ENCODE results near the gene C10orf105. TPM values are rescaled to one million over a fixed set of nuclear protein-coding genes. Genes with fewer than 3 reads are reported as not detected.
A peak's percentile ranks its signal among the peaks of the same experiment; 100 is the strongest.

C10orf105 gene
- total and polyA plus RNA-seq, 4 experiments from 2014 or later, result 0.07 to 0.12 (median 0.09) TPM

GRCh38 chr10:71743866-71744265 is 24.3 kb upstream of the C10orf105 start:
- DNase-seq, result no peak
- ChIA-PET CTCF (ENCODE audit: partially characterized antibody) (interaction anchor here (1.0 to 10.0 kb wide), 10 partner anchors 8 to 47 kb away, joined by 3 to 64 read pairs (median 4); partner anchors contain the start of gene VSIR), POLR2A (ENCODE audit: partially characterized antibody) (interaction anchor here (1.5 to 26.4 kb wide), 5 partner anchors 8 to 50 kb away, joined by 3 to 1191 read pairs (median 164); partner anchors contain the start of genes C10orf105 and VSIR)
- no peaks in the 10 kb centered on the region for H3K27me3 ChIP-seq (ENCODE audit: insufficient read depth, low read length)
- H3K36me3 Mint-ChIP-seq, result peaks cover 4 to 7% of the 10 kb centered on the region in 2 donors
- H3K4me1 Mint-ChIP-seq, result peaks cover 78 to 100% (median 95%) of the 10 kb centered on the region in 4 donors
- H3K4me3 Mint-ChIP-seq, result peak overlapping the region in 5 of 8 donors; percentile 71 to 90 (median 82)
- H3K9me3 ChIP-seq (ENCODE audit: control insufficient read depth in 1 of 2, low read length in 2 of 2), result no peaks in the 10 kb centered on the region
- H3K36me3 ChIP-seq (ENCODE audit: insufficient read depth, low read length), result no peaks in the 10 kb centered on the region
- no peaks in the 10 kb centered on the region for H3K9me3 Mint-ChIP-seq
- no peak overlapping the region for H3K4me3 ChIP-seq (ENCODE audit: low read length in 2 of 2)
- H3K27ac Mint-ChIP-seq, result peak overlapping the region; percentile 72 to 99 (median 94)
- no peaks in the 10 kb centered on the region for H3K27me3 Mint-ChIP-seq
- intact Hi-C loops (cut with micrococcal nuclease), result loop anchor here (10.0 kb wide), 1 partner anchor 341 kb away; the partner anchor contains the start of gene SPOCK2
- peak overlapping the region; percentile 43 for H3K27ac ChIP-seq (ENCODE audit: low read depth, low read length)
- H3K4me1 ChIP-seq (ENCODE audit: insufficient read depth, low read length), result peaks cover 100% of the 10 kb centered on the region

DNA sequence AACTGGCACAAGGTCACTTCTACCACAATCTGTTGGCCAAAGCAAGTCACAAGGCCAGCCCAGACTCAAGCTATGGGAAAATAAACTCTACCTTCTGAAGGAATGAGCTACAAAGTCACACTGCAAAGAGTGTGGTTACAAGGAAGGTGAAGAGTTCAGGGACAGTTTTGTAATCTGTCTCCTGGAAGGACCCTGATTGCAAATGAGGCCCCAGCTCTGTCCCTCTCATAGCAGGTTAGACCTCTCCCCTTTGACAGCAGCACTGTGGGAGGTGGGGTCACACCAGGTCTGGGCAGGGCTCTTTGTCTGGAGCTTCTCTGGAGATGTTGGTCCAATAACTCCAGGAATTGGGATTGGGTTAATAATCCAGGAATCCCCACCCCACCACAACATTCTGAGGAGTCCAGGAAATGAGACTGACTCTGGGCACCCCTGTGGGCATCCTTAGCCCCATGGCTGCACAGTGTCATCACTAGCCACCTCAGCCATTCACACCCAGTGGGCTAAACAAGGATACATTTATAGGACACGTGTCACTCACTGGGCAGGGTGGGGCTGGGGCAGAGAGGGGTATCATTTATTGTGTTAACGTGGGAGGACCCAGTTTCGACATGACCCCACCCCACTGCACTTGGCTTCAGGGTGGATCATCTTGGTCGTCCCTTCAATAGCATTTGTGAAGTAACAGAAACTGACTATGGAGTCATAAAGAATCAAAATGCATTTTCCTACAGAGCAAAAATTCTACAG is 23.7 kb upstream of the C10orf105 start:
- H3K36me3 ChIP-seq (ENCODE audit: insufficient read depth, low read length), result no peaks in the 10 kb centered on the region
- peak overlapping the region; percentile 41 to 45 for H3K4me3 ChIP-seq (ENCODE audit: low read length in 2 of 2)
- H3K4me1 ChIP-seq (ENCODE audit: insufficient read depth, low read length), result peaks cover 100% of the 10 kb centered on the region
- no peaks in the 10 kb centered on the region for H3K9me3 Mint-ChIP-seq
- no peaks in the 10 kb centered on the region for H3K27me3 ChIP-seq (ENCODE audit: insufficient read depth, low read length)
- intact Hi-C loops (cut with micrococcal nuclease), result loop anchor here (10.0 kb wide), 1 partner anchor 342 kb away; the partner anchor contains the start of gene SPOCK2
- peak overlapping the region; percentile 43 for H3K27ac ChIP-seq (ENCODE audit: low read depth, low read length)
- DNase-seq, result peak in 1 of 5 donors; percentile 42
- H3K36me3 Mint-ChIP-seq, result peaks cover 0 to 3% of the 10 kb centered on the region in 2 donors
- H3K4me1 Mint-ChIP-seq, result peaks cover 73 to 100% (median 92%) of the 10 kb centered on the region in 4 donors
- peak overlapping the region; percentile 92 to 99 (median 95) for H3K27ac Mint-ChIP-seq
- CTCF ChIA-PET (ENCODE audit: partially characterized antibody), result interaction anchor here (1.0 to 10.0 kb wide), 12 partner anchors 8 to 47 kb away, joined by 3 to 64 read pairs (median 4); partner anchors contain the start of gene VSIR
- no peaks in the 10 kb centered on the region for H3K27me3 Mint-ChIP-seq
- peak overlapping the region; percentile 36 to 90 (median 80) for H3K4me3 Mint-ChIP-seq
- no peaks in the 10 kb centered on the region for H3K9me3 ChIP-seq (ENCODE audit: control insufficient read depth in 1 of 2, low read length in 2 of 2)
- POLR2A ChIA-PET (ENCODE audit: partially characterized antibody), result interaction anchor here (0.8 to 26.4 kb wide), 6 partner anchors 9 to 554 kb away, joined by 3 to 1191 read pairs (median 92); partner anchors contain the start of genes C10orf105 and VSIR

- Histone ChIP-seq H3K27me3 (ENCODE audit: insufficient read depth, low read length) (no peaks in the 10 kb centered on the region), H3K4me1 (ENCODE audit: insufficient read depth, low read length) (peaks cover 100% of the 10 kb centered on the region), H3K27ac (ENCODE audit: low read depth, low read length) (peak overlapping the region; percentile 43), H3K9me3 (ENCODE audit: control insufficient read depth in 1 of 2, low read length in 2 of 2) (no peaks in the 10 kb centered on the region), H3K36me3 (ENCODE audit: insufficient read depth, low read length) (no peaks in the 10 kb centered on the region), H3K4me3 (ENCODE audit: low read length in 2 of 2) (peak overlapping the region; percentile 41 to 45)
- peak overlapping the region; percentile 71 to 90 (median 80) for H3K4me3 Mint-ChIP-seq
- ChIA-PET POLR2A (ENCODE audit: partially characterized antibody) (interaction anchor here (0.8 to 26.4 kb wide), 6 partner anchors 10 to 555 kb away, joined by 3 to 1191 read pairs (median 92); partner anchors contain the start of genes C10orf105 and VSIR), CTCF (ENCODE audit: partially characterized antibody) (interaction anchor here (1.0 to 10.0 kb wide), 14 partner anchors 7 to 46 kb away, joined by 3 to 64 read pairs (median 5); partner anchors contain the start of gene VSIR)
- H3K27me3 Mint-ChIP-seq, result no peaks in the 10 kb centered on the region
- intact Hi-C loops (cut with micrococcal nuclease), result loop anchor here (10.0 kb wide), 1 partner anchor 342 kb away; the partner anchor contains the start of gene SPOCK2
- H3K36me3 Mint-ChIP-seq, result peaks cover 0 to 3% of the 10 kb centered on the region in 2 donors
- peak overlapping the region; percentile 92 to 99 (median 95) for H3K27ac Mint-ChIP-seq
- peaks cover 77 to 100% (median 93%) of the 10 kb centered on the region in 4 donors for H3K4me1 Mint-ChIP-seq
- DNase-seq, result peak; percentile 22 to 64 (median 52)
- H3K9me3 Mint-ChIP-seq, result no peaks in the 10 kb centered on the region
These were observed 22.9 kb upstream of the C10orf105 start for GRCh38 chr10:71742301-71743088.

DNA sequence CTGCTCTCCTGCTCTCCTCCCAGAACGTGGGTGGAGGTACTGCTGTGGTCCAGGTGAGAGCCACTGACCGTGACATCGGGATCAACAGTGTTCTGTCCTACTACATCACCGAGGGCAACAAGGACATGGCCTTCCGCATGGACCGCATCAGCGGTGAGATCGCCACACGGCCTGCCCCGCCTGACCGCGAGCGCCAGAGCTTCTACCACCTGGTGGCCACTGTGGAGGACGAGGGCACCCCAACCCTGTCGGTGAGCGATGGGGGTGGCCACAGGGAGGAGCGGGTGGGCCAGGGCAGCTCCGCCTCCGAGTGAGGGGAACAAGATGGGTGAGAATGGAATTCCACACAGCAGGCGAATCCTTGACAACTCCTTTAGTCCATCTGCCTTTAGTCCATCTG is 22.1 kb upstream of the C10orf105 start:
- Histone ChIP-seq H3K4me3 (ENCODE audit: low read length in 2 of 2) (peak overlapping the region; percentile 2 to 21), H3K9me3 (ENCODE audit: control insufficient read depth in 1 of 2, low read length in 2 of 2) (no peaks in the 10 kb centered on the region), H3K27me3 (ENCODE audit: insufficient read depth, low read length) (no peaks in the 10 kb centered on the region), H3K36me3 (ENCODE audit: insufficient read depth, low read length) (no peaks in the 10 kb centered on the region), H3K4me1 (ENCODE audit: insufficient read depth, low read length) (peaks cover 100% of the 10 kb centered on the region), H3K27ac (ENCODE audit: low read depth, low read length) (peak overlapping the region; percentile 43)
- H3K4me3 Mint-ChIP-seq, result peak overlapping the region; percentile 61 to 90 (median 80)
- H3K4me1 Mint-ChIP-seq, result peaks cover 77 to 100% (median 92%) of the 10 kb centered on the region in 4 donors
- intact Hi-C loops (cut with micrococcal nuclease), result loop anchor here (10.0 kb wide), 1 partner anchor 343 kb away; the partner anchor contains the start of gene SPOCK2
- H3K27ac Mint-ChIP-seq, result peak overlapping the region; percentile 92 to 99 (median 95)
- peaks cover 0 to 3% of the 10 kb centered on the region in 2 donors for H3K36me3 Mint-ChIP-seq
- POLR2A ChIA-PET (ENCODE audit: partially characterized antibody), result interaction anchor here (0.7 to 26.4 kb wide), 8 partner anchors 7 to 47 kb away, joined by 3 to 1191 read pairs (median 21); partner anchors contain the start of genes C10orf105 and VSIR
- CTCF ChIA-PET (ENCODE audit: partially characterized antibody), result interaction anchor here (1.1 to 10.0 kb wide), 11 partner anchors 9 to 45 kb away, joined by 3 to 64 read pairs (median 7); partner anchors contain the start of gene VSIR
- H3K27me3 Mint-ChIP-seq, result no peaks in the 10 kb centered on the region
- no peaks in the 10 kb centered on the region for H3K9me3 Mint-ChIP-seq
- DNase-seq, result no peak

DNA sequence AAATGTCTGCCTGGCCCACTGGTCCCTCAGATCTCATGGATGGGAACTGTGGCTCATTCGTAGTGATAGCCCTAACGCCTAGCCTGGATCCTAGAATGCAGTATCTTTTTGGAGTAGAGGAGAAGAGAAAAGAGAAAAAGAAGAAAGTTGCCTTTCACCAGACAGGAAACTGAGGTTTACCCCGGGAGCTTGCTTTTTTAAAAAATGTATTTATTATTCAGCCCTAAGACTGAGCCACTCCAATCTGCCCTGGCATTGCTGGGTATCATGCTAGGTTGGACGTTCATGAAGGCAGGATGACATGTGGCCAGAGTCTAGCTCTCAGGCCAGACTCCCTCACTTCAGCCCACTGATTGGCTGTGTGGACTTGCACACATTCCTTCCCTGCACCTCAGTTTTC is 21.5 kb upstream of the C10orf105 start:
- intact Hi-C loops (cut with micrococcal nuclease), result loop anchor here (10.0 kb wide), 1 partner anchor 344 kb away; the partner anchor contains the start of gene SPOCK2

DNA sequence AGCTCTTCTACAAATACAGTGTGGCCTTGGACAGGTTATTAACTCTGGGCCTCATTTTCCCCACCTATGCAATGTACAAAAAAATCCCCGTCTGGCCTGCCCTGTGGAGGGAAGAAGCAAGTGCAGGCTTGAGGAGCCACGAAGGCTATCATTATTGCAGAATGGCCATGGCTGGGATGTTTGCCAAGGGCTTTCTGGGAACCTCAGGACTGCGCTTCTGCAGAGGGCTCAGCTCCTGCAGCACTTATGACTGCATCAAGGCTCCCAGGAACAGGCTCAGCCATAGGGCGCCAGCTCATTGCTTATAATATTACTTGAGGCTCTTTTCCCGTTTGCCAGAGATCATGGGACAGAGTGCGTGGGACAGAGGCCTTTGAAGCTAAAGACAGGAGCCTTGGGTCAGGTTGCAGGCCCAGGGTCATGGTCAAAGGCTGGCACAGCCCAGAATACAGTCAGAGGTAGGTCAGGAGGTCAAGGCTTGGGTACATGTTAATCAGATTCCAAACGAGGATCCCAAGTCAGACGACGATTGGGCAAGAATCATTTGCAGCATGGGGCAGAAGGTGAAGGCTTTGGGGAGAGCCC is 20.6 kb upstream of the C10orf105 start:
- peak overlapping the region; percentile 11 for H3K27ac ChIP-seq (ENCODE audit: low read depth, low read length)

More for the DNA sequence above, 21.5 kb upstream of the C10orf105 start:
- DNase-seq, result no peak
- peak overlapping the region; percentile 2 to 21 for H3K4me3 ChIP-seq (ENCODE audit: low read length in 2 of 2)
- POLR2A ChIA-PET (ENCODE audit: partially characterized antibody), result interaction anchor here (0.7 to 26.4 kb wide), 8 partner anchors 8 to 46 kb away, joined by 3 to 1191 read pairs (median 20); partner anchors contain the start of genes C10orf105 and VSIR
- H3K4me1 ChIP-seq (ENCODE audit: insufficient read depth, low read length), result peaks cover 100% of the 10 kb centered on the region
- Mint-ChIP-seq H3K27ac (peak overlapping the region; percentile 63 to 97 (median 93)), H3K27me3 (no peaks in the 10 kb centered on the region), H3K4me1 (peaks cover 79 to 100% (median 92%) of the 10 kb centered on the region in 4 donors), H3K9me3 (no peaks in the 10 kb centered on the region), H3K36me3 (peaks cover 0 to 3% of the 10 kb centered on the region in 2 donors), H3K4me3 (peak overlapping the region; percentile 60 to 90 (median 80))
- H3K36me3 ChIP-seq (ENCODE audit: insufficient read depth, low read length), result no peaks in the 10 kb centered on the region
- no peaks in the 10 kb centered on the region for H3K9me3 ChIP-seq (ENCODE audit: control insufficient read depth in 1 of 2, low read length in 2 of 2)
- H3K27me3 ChIP-seq (ENCODE audit: insufficient read depth, low read length), result no peaks in the 10 kb centered on the region
- CTCF ChIA-PET (ENCODE audit: partially characterized antibody), result interaction anchor here (1.2 to 10.0 kb wide), 9 partner anchors 9 to 44 kb away, joined by 3 to 64 read pairs (median 7); partner anchors contain the start of gene VSIR
- peak overlapping the region; percentile 43 for H3K27ac ChIP-seq (ENCODE audit: low read depth, low read length)

More for the DNA sequence above, 20.6 kb upstream of the C10orf105 start:
- DNase-seq, result no peak
- peaks cover 100% of the 10 kb centered on the region for H3K4me1 ChIP-seq (ENCODE audit: insufficient read depth, low read length)
- Mint-ChIP-seq H3K27me3 (no peaks in the 10 kb centered on the region), H3K27ac (peak overlapping the region; percentile 58 to 97 (median 89)), H3K4me3 (peak overlapping the region in 7 of 8 donors; percentile 26 to 74 (median 59)), H3K9me3 (no peaks in the 10 kb centered on the region), H3K36me3 (no peaks in the 10 kb centered on the region), H3K4me1 (peaks cover 77 to 100% (median 93%) of the 10 kb centered on the region in 4 donors)
- POLR2A ChIA-PET (ENCODE audit: partially characterized antibody), result interaction anchor here (2.1 to 26.4 kb wide), 5 partner anchors 8 to 30 kb away, joined by 13 to 1191 read pairs (median 164); partner anchors contain the start of genes C10orf105 and VSIR
- CTCF ChIA-PET (ENCODE audit: partially characterized antibody), result interaction anchor here (1.0 to 10.0 kb wide), 8 partner anchors 13 to 44 kb away, joined by 3 to 64 read pairs (median 15); partner anchors contain the start of gene VSIR
- intact Hi-C loops (cut with micrococcal nuclease), result loop anchor here (10.0 kb wide), 1 partner anchor 345 kb away; the partner anchor contains the start of gene SPOCK2
- H3K27me3 ChIP-seq (ENCODE audit: insufficient read depth, low read length), result no peaks in the 10 kb centered on the region
- no peaks in the 10 kb centered on the region for H3K9me3 ChIP-seq (ENCODE audit: control insufficient read depth in 1 of 2, low read length in 2 of 2)
- H3K36me3 ChIP-seq (ENCODE audit: insufficient read depth, low read length), result no peaks in the 10 kb centered on the region
- H3K4me3 ChIP-seq (ENCODE audit: low read length in 2 of 2), result no peak overlapping the region
